Osteocyte (in vitro differentiated cells): ENCODE measurements around the gene DPP7. TPM values are rescaled to one million over a fixed set of nuclear protein-coding genes. Genes with fewer than 3 reads are reported as not detected.

ENCODE experiments used
- DNase-seq: peaks from one replicate; pipeline ENCODE4 v3.0.0; 2021; ENCODE audit warnings: mixed read lengths; ENCODE audit not compliant: unreplicated experiment; ENCODE audit errors: extremely low spot score
- H3K27ac Mint-ChIP-seq: one replicate; pipeline ENCODE4 v1.8.0; 2021; ENCODE audit warnings: mild to moderate bottlenecking, mixed read lengths; ENCODE audit not compliant: unreplicated experiment
- H3K27me3 Mint-ChIP-seq: one replicate; pipeline ENCODE4 v1.8.0; 2021; ENCODE audit warnings: mixed read lengths; ENCODE audit not compliant: unreplicated experiment
- H3K36me3 Mint-ChIP-seq: one replicate; pipeline ENCODE4 v1.8.0; 2021; ENCODE audit warnings: mixed read lengths; ENCODE audit not compliant: unreplicated experiment
- H3K4me1 Mint-ChIP-seq: one replicate; pipeline ENCODE4 v1.8.0; 2021; ENCODE audit warnings: mixed read lengths; ENCODE audit not compliant: unreplicated experiment
- H3K4me3 Mint-ChIP-seq: one replicate; pipeline ENCODE4 v1.8.0; 2021; ENCODE audit warnings: mild to moderate bottlenecking, moderate library complexity, mixed read lengths; ENCODE audit not compliant: unreplicated experiment
- H3K9me3 Mint-ChIP-seq: one replicate; pipeline ENCODE4 v1.8.0; 2021; ENCODE audit warnings: mixed read lengths; ENCODE audit not compliant: unreplicated experiment
- CTCF ChIP-seq: fragments of 200-600 bp; sonication (generic); IDR thresholded peaks from 2 replicates; pipeline ENCODE4 v1.5.0; 2021; ENCODE audit warnings: antibody characterized with exemption, mild to moderate bottlenecking, moderate library complexity
- total RNA-seq: library from RNA; stranded (reverse); gene quantifications from 2 replicates; pipeline ENCODE4 v1.2.1, GENCODE V29; 2021

The DPP7 gene
- total RNA-seq, 1 donor from 2014 or later = 118 TPM

- DNase-seq = no peak
- H3K36me3 Mint-ChIP-seq = no peaks in the 10 kb centered on the region
- H3K9me3 Mint-ChIP-seq = no peaks in the 10 kb centered on the region
- no peaks in the 10 kb centered on the region for H3K4me1 Mint-ChIP-seq
- no peak for TF ChIP-seq CTCF
- no peaks in the 10 kb centered on the region for H3K27me3 Mint-ChIP-seq
- H3K4me3 Mint-ChIP-seq = no peak overlapping the region
- H3K27ac Mint-ChIP-seq = no peak overlapping the region
Measured at GRCh38 chr9:137150617-137151457, 36.3 kb upstream of the DPP7 start.

- H3K27ac Mint-ChIP-seq = no peak overlapping the region
- H3K27me3 Mint-ChIP-seq = no peaks in the 10 kb centered on the region
- no peak for TF ChIP-seq CTCF
- no peaks in the 10 kb centered on the region for H3K36me3 Mint-ChIP-seq
- H3K9me3 Mint-ChIP-seq = no peaks in the 10 kb centered on the region
- no peaks in the 10 kb centered on the region for H3K4me1 Mint-ChIP-seq
- no peak overlapping the region for H3K4me3 Mint-ChIP-seq
- DNase-seq = no peak
Measured at GRCh38 chr9:137149942-137150616, 35.5 kb upstream of the DPP7 start.

GRCh38 chr9:137149363-137149762 is 34.8 kb upstream of the DPP7 start:
- Mint-ChIP-seq H3K4me1 (no peaks in the 10 kb centered on the region), H3K27me3 (no peaks in the 10 kb centered on the region), H3K4me3 (no peak overlapping the region), H3K9me3 (no peaks in the 10 kb centered on the region), H3K36me3 (no peaks in the 10 kb centered on the region), H3K27ac (no peak overlapping the region)
- TF ChIP-seq CTCF = no peak
- DNase-seq = no peak

- no peak overlapping the region for H3K27ac Mint-ChIP-seq
- no peaks in the 10 kb centered on the region for H3K36me3 Mint-ChIP-seq
- no peaks in the 10 kb centered on the region for H3K27me3 Mint-ChIP-seq
- H3K4me1 Mint-ChIP-seq = no peaks in the 10 kb centered on the region
- TF ChIP-seq CTCF = no peak
- H3K4me3 Mint-ChIP-seq = no peak overlapping the region
- no peaks in the 10 kb centered on the region for H3K9me3 Mint-ChIP-seq
- DNase-seq = no peak
Measured at GRCh38 chr9:137148661-137149060, 34.1 kb upstream of the DPP7 start.

GRCh38 chr9:137148242-137148641 is 33.7 kb upstream of the DPP7 start:
- H3K36me3 Mint-ChIP-seq = no peaks in the 10 kb centered on the region
- no peak for TF ChIP-seq CTCF
- H3K9me3 Mint-ChIP-seq = no peaks in the 10 kb centered on the region
- no peaks in the 10 kb centered on the region for H3K27me3 Mint-ChIP-seq
- DNase-seq = no peak
- no peaks in the 10 kb centered on the region for H3K4me1 Mint-ChIP-seq
- H3K4me3 Mint-ChIP-seq = no peak overlapping the region
- no peak overlapping the region for H3K27ac Mint-ChIP-seq
